Measurements from ENCODE around the gene HEY2.

HEY2 gene

DNA sequence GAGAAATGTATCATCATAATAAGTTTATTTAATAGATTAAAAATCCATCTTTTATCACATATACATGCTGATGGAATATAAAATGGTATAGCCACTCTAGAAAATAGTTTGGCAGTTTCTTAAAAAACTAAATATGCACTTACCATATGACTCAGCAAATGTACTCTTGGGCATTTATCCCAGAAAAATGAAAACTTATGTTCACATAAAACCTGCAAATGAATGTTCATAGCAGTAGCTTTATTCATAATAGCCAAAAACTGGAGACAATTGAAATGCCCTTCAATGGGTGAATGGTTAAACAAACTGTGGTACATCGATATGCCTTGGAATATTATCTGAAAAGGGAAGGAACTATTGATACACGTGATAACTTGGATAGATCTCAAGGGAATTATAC is 34.9 kb downstream of the HEY2 start:
- TF ChIP-seq, protein P1, sequence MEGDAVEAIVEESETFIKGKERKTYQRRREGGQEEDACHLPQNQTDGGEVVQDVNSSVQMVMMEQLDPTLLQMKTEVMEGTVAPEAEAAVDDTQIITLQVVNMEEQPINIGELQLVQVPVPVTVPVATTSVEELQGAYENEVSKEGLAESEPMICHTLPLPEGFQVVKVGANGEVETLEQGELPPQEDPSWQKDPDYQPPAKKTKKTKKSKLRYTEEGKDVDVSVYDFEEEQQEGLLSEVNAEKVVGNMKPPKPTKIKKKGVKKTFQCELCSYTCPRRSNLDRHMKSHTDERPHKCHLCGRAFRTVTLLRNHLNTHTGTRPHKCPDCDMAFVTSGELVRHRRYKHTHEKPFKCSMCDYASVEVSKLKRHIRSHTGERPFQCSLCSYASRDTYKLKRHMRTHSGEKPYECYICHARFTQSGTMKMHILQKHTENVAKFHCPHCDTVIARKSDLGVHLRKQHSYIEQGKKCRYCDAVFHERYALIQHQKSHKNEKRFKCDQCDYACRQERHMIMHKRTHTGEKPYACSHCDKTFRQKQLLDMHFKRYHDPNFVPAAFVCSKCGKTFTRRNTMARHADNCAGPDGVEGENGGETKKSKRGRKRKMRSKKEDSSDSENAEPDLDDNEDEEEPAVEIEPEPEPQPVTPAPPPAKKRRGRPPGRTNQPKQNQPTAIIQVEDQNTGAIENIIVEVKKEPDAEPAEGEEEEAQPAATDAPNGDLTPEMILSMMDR (IDR thresholded peaks at IDR 0.05; ENCODE audit: borderline replicate concordance, insufficient read depth, low read depth, low read length): no peak
- H3K4me3 ChIP-seq (ENCODE audit: low read depth, low read length): no peak overlapping the region

DNA sequence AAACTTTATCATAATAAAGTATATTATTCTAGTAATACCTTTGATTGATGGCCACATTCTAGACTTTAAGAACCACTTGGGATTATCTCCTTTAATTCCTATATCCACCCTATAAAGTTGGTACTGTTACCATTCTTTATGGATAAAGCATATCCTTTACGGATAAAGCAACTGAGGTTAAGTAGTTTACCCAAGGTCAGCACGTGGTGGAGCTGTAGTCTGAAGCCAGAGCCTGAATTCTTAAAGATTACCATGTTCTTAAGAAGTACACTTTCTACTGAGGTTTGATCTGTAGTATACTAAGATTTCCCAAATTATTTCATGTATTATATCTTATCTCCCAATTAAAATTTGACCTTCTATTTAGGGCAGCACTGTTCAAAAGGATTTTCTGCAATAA is 38.4 kb downstream of the HEY2 start:
- H3K4me3 ChIP-seq (ENCODE audit: low read depth, low read length): no peak overlapping the region
- TF ChIP-seq, protein P1 (IDR thresholded peaks at IDR 0.05; ENCODE audit: borderline replicate concordance, insufficient read depth, low read depth, low read length): no peak

DNA sequence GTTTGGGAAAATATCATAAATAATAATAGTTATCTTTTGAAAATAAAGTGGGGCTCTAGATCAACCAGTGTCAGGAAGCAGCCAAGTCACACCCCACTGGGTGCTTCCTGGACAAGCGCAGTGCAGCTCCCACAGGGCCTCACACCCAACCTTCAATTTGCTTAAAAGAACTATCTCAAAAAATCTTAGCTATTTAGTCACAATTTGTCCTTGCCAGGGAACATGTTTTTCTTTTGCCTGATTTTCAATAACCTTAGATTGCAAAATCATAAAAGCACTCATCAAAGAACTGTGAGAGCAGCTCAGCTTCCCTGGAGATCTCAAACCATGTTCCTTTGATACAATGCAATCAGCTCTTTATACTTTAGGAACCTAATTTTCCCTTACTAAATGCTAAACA is 39.7 kb downstream of the HEY2 start:
- TF ChIP-seq, protein P1 (IDR thresholded peaks at IDR 0.05; ENCODE audit: borderline replicate concordance, insufficient read depth, low read depth, low read length): no peak
- no peak overlapping the region for H3K4me3 ChIP-seq (ENCODE audit: low read depth, low read length)

DNA sequence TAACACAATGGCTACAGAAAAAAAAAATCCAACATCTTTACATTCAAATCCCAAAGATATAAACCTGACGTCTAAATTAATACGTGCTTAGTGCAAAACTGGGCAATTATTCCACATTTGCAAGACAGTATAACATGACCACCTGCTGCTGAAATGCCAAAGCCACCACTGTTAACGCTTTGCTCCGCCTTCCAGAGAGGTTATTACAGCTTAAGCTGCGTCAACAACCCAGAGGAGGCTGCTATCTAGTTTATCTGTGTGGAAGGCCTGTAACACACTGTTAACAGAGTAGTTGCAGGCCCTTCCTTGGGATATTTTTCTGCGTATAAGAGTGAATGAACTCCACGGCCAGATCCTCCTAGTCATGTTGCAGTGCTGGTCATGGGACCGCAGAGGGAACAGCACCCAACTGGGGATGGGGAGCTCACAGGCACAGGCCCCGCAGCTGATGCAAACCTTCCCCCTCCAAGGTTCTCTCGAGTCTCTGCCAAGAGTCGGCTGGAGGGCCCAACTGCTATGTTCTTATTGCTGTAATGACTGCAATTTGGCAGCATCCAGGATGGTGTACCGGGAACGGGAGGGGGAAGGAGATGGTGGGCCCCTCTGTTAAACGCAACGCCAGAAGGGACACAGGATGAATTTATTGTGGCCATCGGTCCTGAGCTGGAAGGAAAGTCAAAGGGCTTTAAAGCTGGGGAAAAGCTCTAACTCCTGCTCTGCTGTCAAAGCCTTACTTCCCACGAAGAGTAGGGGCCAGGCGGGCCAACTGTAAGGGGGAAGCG is 40.3 kb downstream of the HEY2 start:
- TF ChIP-seq, protein P1 (IDR thresholded peaks at IDR 0.05; ENCODE audit: borderline replicate concordance, insufficient read depth, low read depth, low read length): no peak
- H3K4me3 ChIP-seq (ENCODE audit: low read depth, low read length): peak overlapping the region; percentile 66

DNA sequence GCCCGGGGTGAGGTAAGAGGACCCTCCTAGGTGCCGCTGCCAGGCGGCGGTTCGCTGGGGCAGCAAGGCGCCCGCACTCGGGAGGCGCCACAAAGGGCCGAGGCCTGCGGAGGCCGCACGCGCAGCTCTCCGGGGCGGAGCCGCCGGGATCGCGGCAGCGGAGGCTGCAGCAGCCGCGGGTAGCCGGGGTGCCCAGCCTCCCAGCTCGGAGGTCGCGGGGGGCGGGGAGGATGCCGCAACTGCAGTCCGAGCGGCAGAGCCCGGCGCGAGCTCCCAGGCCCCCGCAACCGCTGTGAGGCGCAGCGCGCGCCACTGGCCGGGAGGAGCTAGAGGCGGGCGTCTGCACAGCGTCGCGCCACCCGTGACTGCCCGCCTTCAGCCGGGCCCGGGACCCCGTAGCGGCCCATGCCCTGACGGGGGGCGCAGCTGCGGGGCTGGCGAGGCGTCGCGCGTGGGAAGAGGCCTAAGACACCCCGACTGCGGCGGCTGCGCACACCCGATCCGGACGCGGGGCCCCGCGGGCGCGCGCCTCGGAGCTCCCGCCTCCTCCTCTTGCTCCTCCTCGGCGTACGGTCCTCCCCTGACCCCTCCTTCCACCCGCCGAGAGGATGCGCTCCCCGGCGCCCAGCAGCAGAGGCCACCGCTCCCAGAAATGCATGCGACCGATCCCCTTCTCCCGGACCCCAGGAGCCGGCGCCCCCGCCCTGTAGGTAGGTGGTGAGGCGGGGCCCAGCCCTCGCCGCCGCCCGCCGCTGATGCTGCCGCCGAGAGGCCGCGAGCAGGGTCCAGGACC is 41.1 kb downstream of the HEY2 start, which contains the start of gene NCOA7:
Gene NCOA7 (plus strand): TSS at position 603 of the 793 bp plus-strand sequence. CDS start 24,395 bp downstream, outside the sequence.
- peak within 1 kb of the TSS; percentile 66 for H3K4me3 ChIP-seq (ENCODE audit: low read depth, low read length)
- TF ChIP-seq, protein P1 (IDR thresholded peaks at IDR 0.05; ENCODE audit: borderline replicate concordance, insufficient read depth, low read depth, low read length): no peak

DNA sequence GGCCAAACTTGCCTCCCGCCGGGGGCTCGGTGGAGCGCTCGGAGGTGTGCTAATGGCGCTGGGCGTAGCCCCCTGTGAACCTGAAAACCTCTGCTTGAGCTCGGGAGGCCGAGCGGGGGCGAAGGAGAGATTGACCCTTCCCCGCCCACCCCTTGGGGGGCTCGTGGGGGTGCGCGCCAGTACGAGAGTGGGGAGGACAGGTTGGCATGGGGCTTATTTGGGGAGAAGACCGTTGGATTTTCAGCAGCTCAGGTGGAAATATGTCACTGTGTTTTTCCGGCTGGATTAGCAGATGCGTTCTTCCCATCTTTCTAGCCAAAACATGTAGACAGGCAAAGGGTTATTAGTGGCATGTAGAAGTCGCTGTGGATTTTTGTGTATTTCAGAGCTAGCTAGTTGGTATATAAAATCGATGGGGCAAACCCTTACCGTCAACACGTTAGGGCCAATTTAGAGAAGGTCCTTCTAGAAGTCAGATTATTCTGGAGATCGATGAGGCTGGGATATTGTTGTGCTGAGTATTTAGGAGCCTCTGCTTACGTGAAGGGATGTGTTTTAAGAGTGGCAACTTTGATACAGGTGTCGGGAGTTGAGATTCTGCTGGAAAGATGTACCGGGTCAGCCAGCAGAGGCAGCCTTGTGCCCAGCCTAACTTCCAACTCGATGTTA is 41.9 kb downstream of the HEY2 start:
- H3K4me3 ChIP-seq (ENCODE audit: low read depth, low read length): peak overlapping the region; percentile 66
- TF ChIP-seq, protein P1 (IDR thresholded peaks at IDR 0.05; ENCODE audit: borderline replicate concordance, insufficient read depth, low read depth, low read length): peak; percentile 71; the same call in 1 of the 2 replicates
